Epidermal melanocyte (primary cell): ENCODE data around the gene VCX3B.
"Not testable (repeated sequence)": the region's sequence is repeated elsewhere in the genome, so short reads cannot be mapped to it uniquely, and the experiment has no call there.

ENCODE experiments used
- DNase-seq: peaks from one replicate; pipeline ENCODE4 v3.0.0; 2011; ENCODE audit warnings: low spot score; ENCODE audit not compliant: insufficient read length

Gene VCX3B

DNA sequence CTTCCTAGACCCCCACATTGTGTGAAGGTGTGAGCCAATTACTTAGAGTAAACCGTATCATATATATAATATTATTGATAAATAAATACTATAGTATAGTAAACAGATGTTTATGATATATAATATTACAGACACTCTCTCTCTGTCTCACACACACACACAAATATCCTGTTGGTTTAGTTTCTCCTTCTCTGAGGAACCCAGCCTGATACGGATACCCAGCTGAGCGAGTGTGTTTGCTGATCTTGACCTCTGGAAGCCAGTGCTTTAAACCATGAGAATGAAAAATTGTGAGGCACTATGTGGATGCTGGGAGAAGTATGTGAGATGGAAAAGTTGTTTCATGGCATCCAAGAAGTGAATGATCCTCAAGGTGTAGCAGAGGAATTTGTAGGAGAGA lies at the start of gene VCX3B:
VCX3B (plus strand) TSS at position 301 of the 400 bp plus-strand sequence. CDS start 621 bp downstream, outside the sequence.
- not testable (repeated sequence) for DNase-seq

DNA sequence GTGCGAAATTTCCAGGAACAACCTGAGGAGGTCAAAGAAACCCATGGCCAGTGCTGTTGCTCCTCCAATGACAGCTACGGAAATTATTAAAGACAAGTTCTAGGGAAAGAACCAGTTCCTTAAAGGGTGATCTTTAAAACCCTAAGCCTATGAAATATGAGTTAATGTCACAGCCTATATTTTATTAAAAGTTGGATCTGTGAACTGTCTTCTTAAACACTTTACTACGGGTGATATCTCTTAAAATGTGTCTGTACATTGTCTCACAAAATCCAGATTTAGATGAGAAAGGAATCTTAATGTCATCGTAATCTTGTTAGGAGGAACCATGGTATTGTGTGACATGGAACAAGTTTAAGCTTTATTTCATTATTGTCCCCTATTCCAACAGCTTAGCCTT lies 46.3 kb upstream of the VCX3B start:
- no peak for DNase-seq

DNA sequence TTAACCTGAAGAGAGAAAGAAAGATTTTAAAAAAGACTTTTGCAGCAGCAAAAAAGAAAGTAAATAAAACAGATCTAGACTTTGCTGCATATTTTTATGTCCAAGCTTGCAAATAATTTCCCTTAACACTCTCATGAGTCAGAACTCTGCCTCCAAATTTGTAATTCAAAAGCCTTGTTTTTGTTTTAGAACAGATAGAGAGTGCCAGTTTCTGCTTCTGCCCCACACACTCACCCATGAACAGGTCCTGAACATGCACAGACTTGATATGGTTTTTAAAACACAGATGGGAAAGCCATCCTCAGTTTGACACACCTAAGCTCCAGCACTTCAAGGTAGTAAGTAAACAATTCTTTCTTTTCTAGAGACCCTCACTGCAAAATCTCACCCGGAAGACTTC lies 39.7 kb upstream of the VCX3B start:
- DNase-seq = no peak

DNA sequence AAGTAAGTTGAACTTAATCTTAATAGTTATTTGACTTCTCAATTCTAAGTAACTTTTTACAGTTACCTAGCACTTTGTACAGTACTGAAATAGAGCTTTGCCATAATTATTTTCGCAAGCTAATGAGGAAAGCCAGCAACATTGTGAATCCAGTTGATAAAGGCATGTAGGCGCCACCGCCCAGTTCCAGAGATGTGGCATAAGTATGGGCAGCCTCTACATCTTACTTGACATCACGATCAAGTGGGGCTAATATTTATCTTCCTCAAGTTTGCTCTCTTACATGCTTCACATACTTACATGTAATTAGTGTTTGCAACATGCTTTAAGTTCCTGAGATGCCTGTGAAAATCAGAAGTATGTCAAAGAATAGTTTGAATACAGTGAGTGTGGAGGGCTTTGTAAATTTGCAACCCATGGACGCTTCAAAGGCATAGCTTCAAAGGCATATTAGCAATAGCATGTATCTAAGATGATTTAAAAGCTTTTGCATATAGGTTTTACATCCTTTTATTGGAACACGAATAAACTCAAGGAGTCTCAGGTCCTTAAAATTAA lies 34.9 kb upstream of the VCX3B start:
- no peak for DNase-seq

DNA sequence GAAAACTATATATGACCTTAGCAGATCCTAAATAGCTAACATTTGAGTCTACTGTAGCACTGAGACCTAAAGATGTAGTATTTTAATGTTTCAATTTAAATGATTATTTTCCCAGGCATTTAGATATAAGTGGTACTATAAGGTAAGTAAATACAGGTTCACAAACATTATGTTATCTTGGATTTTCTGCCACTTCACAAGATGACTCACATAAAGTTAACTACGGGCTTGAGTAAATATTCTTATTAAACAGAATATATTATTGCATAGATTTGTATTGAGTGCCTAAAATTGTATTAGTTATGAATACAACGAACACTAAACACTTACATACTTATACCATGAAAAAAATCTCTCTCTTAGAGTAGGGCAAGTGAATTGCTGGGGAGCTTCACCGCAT lies 34.2 kb upstream of the VCX3B start:
- DNase-seq = no peak

DNA sequence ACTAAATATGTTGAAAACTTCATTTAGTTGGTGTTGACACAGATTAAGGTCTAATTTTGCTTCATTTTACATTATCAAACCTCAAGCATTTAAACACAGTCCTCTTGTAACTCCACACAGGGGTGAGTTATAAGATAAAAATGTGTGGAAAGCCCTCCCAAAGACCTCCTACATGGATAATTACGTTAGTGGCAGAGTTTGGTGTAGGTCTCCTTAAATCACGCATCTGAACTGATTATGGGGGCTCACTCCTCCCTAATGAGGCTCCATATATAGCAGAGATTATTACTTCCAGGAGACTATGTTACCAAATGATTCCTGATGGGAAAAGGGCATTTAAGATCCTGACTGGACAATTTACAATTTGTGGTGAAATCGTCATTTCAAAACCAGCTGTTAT lies 32.2 kb upstream of the VCX3B start:
- no peak for DNase-seq

DNA sequence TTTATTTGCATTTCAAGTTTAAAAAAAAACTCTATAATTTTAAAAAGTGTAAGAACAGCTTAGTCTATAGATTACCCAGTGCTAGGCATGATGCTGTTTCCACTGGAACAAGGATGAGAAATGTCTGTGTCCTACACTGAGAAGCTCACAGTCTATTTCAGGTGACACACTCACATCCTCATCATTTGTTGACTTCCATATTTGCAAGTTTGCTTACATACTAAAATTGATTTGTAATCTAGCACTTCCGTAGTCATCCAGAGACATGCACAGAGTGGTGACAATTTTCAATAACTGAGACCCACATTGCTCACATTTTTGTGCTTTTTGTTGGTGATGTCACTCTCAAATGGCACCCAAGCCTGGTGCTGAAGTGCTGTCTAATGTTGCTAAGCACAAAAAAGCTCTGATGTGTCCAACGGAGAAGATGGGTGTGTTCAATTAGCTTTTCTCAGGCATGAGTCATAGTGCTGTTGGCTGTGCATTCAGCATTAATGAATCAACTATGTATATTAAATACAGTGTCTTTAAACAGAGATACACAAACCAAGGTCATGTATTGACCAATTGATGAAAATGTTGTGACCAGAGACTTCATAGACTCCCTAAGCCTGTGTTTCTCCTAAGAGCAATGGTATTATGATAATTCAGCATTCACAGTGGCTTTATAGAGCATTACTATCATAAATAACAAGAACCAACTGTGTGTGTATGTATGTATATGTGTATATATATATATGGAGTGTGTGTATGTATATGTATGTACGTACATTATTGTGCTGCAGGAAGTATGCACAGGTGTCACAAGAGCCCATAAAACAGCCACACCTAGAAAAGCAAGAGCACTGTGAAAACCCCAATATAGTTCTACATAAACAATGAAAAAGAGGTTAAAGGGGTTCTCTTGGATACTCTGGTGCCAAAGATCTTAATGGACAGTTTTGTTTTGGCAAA lies 31.2 kb upstream of the VCX3B start:
- no peak for DNase-seq

DNA sequence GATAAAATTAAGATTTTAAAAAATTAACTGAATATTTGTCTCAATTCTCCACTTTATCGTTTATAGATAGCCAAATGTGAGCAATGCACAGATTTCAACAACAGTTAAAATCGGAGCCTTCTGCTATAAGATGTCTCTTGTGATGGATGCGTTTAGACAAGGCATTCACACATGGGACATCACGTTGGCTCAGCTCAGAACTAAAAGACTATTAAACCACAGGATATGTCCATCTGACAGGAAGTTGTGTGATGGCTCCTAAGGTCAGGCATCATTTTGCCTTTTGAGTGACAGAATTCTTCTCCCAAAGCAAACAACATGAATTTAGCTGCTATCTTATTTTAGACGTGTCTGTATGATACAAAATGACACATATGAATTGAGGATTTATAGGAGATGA lies 17.3 kb upstream of the VCX3B start:
- no peak for DNase-seq

DNA sequence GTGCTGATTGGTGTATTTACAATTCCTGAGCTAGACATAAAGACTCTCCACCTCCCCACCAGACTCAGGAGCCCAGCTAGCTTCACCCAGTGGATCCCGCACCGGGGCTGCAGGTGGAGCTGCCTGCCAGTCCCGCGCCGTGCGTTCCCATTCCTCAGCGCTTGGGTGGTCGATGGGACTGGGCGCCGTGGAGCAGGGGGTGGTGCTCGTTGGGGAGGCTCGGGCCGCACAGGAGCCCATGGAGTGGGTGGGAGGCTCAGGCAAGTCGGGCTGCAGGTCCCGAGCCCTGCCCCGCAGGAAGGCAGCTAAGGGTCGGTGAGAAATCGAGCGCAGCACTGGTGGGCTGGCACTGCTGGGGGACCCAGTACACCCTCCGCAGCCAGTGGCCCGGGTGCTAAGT lies 12.3 kb upstream of the VCX3B start:
- DNase-seq = not testable (repeated sequence)

DNA sequence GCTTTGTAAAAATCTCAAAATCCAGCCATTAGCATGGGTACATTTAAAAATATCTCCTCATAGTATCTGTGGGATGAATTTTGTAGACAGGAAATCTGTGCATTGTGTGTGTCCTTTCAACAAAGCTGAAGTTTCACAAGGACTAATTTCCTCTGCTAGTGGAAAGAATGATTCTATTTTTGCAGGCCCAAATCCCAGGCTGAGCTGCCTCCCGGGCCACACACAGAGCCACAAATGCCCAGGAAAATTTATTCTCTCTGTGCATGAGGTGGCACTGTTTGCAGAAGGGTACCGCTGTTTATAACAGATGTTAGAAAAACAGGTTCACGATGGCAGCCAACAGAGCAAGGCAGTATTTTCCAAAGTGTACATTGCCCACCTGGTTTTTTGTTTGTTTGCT lies 11.0 kb upstream of the VCX3B start:
- no peak for DNase-seq

DNA sequence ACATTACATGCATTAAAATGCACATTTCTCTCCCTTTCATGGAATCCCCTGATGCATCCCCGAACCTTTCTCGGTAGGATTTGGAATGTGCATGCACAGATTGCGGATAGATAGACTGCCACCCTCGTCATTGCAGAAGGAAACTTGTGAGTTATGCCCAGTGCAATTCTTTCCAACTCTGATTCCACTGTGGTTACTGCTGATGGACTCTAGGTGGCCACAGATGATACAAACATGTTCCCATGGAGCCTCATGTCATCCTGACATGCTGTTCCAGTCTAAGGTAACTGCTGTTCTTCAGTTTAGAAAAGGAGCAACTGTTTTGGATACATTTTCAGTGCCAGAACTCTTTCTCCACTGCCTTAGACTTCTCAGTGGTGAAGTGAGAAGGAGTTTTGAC lies 9.1 kb upstream of the VCX3B start:
- DNase-seq = no peak

DNA sequence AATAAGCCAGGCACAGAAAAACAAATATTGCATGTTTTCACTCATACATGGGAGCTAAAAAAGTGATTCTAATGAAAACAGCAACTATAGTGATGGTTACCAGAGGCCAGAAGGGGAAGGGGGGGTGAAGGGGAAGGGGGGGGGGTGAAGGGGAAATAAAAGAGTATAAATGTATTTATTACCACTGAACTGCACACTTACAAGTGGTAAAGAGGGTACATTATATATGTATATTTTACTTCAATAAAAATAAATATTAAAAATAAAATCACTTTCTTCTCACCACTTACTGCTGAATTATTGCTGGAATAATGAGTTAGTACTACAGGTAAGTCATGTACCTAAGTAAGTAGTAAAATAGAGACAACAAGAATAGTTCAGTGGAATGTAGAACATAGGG lies 2.1 kb upstream of the VCX3B start:
- no peak for DNase-seq

DNA sequence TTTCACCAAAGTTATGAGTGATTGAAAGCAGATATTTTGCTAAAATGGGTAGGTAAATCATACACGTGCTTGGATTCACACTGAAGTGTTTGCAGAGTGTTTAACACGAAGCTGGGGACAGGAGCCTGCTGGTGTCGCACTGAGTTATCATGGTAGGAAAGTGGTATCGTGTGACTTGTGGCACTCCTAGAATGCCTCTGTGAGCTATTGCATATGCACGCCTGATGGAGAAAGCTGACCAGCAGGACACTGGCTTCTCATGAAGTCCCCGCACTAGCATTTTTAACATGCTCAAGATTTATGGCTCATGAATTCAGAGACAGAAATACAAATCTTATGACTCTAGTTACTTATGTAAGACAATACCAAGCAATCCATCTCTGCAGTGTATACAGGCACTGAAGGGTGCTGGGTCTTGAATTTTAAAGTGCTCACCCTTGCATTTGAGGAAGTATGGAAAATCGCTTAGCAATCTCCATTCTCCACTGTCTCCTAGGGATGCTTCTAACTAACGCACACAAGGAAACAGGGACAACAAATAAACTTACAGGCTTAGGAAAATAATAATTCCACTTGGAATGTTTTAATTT lies 19.8 kb downstream of the VCX3B start:
- DNase-seq = no peak

DNA sequence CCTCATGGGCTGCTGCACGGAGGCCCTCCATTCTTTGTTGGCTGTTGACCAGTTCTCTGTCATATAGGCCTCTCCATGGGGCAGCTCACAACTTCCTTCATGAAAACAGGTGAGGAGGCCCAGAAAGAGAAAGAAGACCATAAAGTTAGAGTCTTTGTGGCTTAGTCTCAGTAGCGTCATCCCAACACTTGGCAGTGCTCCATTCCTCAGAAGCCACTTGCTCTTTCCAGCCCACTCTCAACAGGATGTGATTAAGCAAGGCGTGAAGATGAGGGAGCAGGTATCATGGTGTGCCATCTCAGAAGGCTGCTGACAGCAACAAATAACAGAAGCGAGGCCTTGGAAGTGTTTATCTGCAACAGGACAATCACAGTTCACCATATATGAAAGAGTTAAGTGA lies 30.4 kb downstream of the VCX3B start:
- not testable (repeated sequence) for DNase-seq

DNA sequence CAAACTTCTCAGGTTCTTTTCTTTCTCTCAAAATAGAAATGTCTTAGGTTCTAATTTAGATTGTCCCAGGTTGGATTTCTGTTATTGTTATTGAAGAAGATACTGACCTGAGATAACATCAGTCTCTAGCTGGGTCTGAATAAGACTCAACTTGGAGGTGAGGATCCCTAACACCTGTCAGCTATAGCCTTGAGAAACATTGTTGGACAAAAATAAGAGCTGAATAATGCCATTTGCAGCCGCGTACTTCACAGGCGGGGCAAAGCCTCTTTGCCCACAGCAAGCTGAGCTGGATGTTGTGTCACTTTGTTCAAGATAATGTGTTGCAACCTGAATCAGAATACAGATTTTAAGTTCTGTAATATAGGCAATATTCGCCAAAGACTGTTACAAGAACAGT lies 35.6 kb downstream of the VCX3B start:
- no peak for DNase-seq

DNA sequence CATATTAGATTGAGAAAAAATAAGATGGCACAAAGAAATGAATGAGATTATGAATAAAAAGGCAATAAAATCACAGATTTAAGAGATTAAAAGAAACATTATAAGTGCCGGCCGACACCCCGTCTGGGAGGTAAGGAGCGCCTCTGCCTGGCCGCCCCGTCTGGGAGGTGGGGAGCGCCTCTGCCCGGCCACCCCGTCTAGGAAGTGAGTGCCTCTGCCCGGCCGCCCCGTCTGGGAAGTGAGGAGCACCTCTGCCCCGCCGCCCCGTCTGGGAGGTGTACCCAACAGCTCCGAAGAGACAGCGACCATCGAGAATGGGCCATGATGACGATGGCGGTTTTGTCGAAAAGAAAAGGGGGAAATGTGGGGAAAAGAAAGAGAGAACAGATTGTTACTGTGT lies 37.5 kb downstream of the VCX3B start:
- DNase-seq = not testable (repeated sequence)

DNA sequence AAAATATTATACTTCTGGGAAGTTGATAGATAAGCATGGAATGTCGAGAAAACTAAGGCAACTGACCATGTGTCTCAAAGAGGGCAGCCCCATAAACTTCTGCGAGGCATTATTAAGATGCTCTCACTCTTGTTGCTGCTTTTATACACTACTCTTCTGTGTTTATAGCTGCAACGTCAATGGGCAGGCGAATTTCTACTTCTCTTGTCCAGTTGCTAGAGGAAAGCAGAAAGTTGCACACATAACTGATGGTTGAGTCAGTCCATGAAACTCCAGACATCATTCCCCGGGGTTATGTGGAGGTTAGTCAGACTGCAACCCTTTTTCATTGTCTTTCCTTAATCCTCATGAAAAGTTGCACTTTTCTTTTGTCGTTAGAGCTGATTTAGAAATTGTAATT lies 39.8 kb downstream of the VCX3B start:
- DNase-seq = no peak
